HL-60 (cell line): ENCODE results near the gene NARS2.

Source experiments
- DNase-seq, 2 experiments: peaks; one replicate each; pipeline ENCODE4 v3.0.0-alpha.2; 2010 to 2020; ENCODE audit warnings: low read depth in 1 of 2, low spot score in 1 of 2
- H3K27ac ChIP-seq: fragments of 250-450 bp; sonication (Bioruptor Pico); replicated peaks from 2 replicates; pipeline ENCODE4 v1.5.1; 2020; ENCODE audit warnings: mild to moderate bottlenecking, moderate library complexity
- H3K27me3 ChIP-seq: fragments of 250-450 bp; sonication (Bioruptor Pico); 2 replicates; pipeline ENCODE4 v1.5.1; 2021; ENCODE audit warnings: mild to moderate bottlenecking, moderate library complexity; ENCODE audit not compliant: insufficient read depth, poor library complexity, severe bottlenecking
- H3K4me3 ChIP-seq: replicated peaks from 2 replicates; pipeline ENCODE4 v1.5.1; 2011; ENCODE audit warnings: mild to moderate bottlenecking, control low read depth, low read length; ENCODE audit not compliant: insufficient read depth
- CTCF ChIP-seq: IDR thresholded peaks from one replicate; pipeline ENCODE4 v1.5.1; 2011; ENCODE audit warnings: low read length, control low read depth, inconsistent platforms; ENCODE audit not compliant: insufficient read depth
- GABPA ChIP-seq: IDR thresholded peaks from 2 replicates; pipeline ENCODE4 v1.6.1; 2012; ENCODE audit warnings: low read depth
- POLR2AphosphoS5 ChIP-seq: IDR thresholded peaks from 2 replicates; pipeline ENCODE4 v1.6.1; 2012; ENCODE audit warnings: low read depth
- REST ChIP-seq: IDR thresholded peaks from 2 replicates; pipeline ENCODE4 v1.6.1; 2012; ENCODE audit warnings: low read depth; ENCODE audit not compliant: insufficient replicate concordance
- SPI1 ChIP-seq: IDR thresholded peaks from 2 replicates; pipeline ENCODE4 v1.6.1; 2012; ENCODE audit warnings: low read depth, mild to moderate bottlenecking, borderline replicate concordance

NARS2 gene

GRCh38 chr11:78441956-78442355, 132.7 kb downstream of the NARS2 start:
- TF ChIP-seq REST: no peak
- TF ChIP-seq GABPA: no peak
- no peak for TF ChIP-seq SPI1
- TF ChIP-seq POLR2AphosphoS5: no peak
- TF ChIP-seq CTCF: no peak
- Histone ChIP-seq H3K27me3 (no peaks in the 10 kb centered on the region), H3K27ac (no peak overlapping the region), H3K4me3 (no peak overlapping the region)
- DNase-seq: no peak

GRCh38 chr11:78438298-78438975, 136.2 kb downstream of the NARS2 start:
- Histone ChIP-seq H3K27me3 (no peaks in the 10 kb centered on the region), H3K4me3 (no peak overlapping the region), H3K27ac (no peak overlapping the region)
- TF ChIP-seq SPI1: no peak
- TF ChIP-seq REST: no peak
- TF ChIP-seq GABPA: no peak
- TF ChIP-seq CTCF: no peak
- no peak for TF ChIP-seq POLR2AphosphoS5
- no peak for DNase-seq

GRCh38 chr11:78432956-78433355, 141.7 kb downstream of the NARS2 start:
- Histone ChIP-seq H3K27me3 (no peaks in the 10 kb centered on the region), H3K27ac (no peak overlapping the region), H3K4me3 (no peak overlapping the region)
- TF ChIP-seq REST (no peak), GABPA (no peak), POLR2AphosphoS5 (no peak), SPI1 (no peak), CTCF (no peak)
- no peak for DNase-seq
